GM19395 (cell line): Measurements from ENCODE around the gene CAMK2A.

Source experiments
- ATAC-seq: cut with Tn5 transposase; IDR thresholded peaks from one replicate; pipeline ENCODE4 v1.9.1; 2021; ENCODE audit warnings: mild to moderate bottlenecking, moderate library complexity; ENCODE audit not compliant: unreplicated experiment

Gene CAMK2A

GRCh38 chr5:150289551-150290390, at the start of gene CAMK2A:
TSS of gene CAMK2A (minus strand) at chr5:150289773. CDS start at chr5:150289625, 148 bp downstream.
- ATAC-seq = no peak

- ATAC-seq = no peak
These were observed 49.6 kb upstream of the CAMK2A start for GRCh38 chr5:150339165-150339564.

GRCh38 chr5:150338546-150338945, 49.0 kb upstream of the CAMK2A start:
- no peak for ATAC-seq

- ATAC-seq = no peak
These were observed 46.2 kb upstream of the CAMK2A start for GRCh38 chr5:150335778-150336177.

DNA sequence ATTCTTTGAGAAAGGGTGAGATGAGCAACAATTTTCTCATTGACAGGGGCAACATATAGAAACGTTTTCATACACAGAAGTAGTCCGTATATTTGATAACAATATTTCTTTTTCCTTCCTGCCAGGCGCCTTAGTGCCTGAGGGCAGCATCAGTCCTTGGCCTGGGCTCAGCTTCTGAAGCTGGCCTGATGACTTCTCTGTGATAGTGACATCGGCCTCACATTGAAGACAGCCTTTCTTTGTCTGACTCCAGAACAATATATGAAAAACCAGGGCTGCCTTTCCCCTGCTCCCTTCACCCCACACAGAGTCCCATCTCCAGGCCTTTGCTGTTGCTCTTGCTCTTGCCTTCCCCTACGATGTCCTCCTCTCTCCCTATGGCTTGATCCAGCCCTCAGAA, 43.8 kb upstream of the CAMK2A start:
- no peak for ATAC-seq

DNA sequence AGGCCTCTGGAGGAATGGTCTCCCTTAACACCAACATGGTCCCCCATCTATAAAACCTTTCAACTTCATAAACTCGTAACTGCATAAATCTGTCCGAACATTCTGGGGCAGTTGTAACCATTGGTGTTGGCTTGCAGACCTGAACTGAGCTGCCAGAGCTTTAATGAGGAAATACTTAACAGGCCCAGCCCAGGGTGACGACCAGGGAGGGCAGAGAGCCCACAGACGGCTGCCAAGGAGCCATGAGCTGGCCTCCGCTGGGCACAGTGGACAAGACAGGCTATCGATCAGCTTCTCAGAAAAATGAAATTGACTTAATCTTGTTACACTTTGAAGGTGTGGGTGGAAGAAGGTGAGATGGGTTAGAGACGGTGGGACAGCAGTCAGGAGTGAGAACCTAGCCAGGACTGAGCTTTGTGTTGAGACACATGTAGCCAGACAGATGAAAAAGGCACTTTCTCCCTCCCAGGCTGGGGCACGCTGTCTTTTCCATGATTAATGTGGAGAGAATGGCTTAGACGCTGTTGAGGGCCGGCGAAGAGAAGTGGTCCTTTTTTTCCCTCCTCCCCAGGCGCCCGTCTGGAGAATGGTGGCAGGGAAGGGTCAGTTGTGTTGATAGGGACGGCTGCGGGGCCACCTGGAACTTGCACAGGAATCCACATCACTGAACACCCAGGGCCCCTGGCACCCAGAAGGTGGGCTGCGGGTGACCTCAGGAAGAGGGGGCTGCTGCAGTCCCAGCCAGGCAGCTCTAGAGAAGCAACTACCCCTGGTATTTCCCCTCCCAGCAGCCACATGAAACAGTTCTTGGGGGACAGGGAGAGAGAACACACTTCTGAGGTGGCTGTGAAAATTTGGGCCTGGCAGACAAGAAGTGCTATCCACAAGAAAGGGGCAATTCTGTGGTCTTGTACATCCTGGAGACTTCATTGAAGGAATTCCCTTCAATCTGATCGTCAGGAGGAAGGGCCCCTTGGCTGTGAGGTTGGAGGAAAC, 40.6 kb upstream of the CAMK2A start:
- ATAC-seq = no peak

DNA sequence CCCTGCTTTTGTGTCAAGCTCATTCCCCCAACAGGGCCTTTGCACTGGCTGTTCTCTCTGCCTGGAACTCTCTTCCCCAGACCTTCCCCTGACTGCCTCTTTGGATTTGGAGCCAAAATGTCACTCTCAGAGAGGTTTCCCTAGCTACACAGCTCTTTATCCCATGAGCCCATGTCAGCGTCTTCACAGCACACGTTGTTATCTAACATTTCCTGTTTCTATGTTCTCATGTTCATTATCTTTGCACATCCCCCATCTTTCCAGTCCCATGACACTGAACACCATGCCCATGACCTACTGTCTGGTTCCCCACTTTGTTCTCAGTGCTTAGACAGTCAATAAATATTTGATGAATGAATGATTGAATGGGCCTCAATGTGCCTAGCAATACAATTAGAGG, 39.5 kb upstream of the CAMK2A start:
- ATAC-seq = no peak

- ATAC-seq = no peak
These were observed 38.9 kb upstream of the CAMK2A start for GRCh38 chr5:150328515-150328914.

- ATAC-seq = no peak
These were observed 37.6 kb upstream of the CAMK2A start for GRCh38 chr5:150327139-150327538.

DNA sequence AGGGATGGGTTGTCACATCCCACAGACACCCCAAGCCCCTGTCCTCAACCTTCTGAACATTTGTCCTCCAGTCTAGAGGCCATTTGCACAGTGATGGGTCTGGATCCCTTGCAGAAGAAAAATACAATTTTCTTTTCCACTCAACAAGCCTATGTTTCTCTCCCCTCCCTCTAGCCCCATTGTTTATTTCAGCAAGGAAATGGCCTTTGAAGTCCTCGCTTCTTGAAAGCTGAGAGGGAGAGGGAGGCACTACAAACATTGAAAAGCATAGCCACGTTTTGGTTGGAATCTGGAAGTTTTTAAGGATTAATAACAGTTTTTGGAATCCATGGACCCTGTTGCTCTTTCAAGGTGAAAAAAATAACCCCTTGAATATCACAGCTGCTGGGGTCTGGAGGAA, 37.1 kb upstream of the CAMK2A start:
- ATAC-seq = no peak

- no peak for ATAC-seq
These were observed 35.9 kb upstream of the CAMK2A start for GRCh38 chr5:150325426-150325825.

DNA sequence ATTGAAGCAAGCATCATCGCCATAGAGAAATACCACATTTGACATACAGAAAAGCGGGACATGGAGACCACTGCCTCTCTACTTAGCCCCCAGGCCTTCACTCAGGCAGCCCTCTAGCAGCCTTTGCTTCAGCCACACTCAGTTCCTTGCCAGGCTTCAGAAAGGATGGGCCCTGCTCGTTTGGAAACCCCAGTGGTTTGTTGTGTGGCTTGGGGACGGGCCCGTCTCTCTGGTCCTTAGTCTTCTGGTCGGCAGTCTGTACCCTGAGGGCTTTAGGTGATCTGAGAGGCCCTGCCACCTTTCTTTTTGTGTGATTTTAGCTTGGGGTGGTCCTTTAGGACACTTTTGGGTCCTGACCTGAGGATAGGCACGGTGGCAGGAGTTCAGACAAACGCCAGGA, 34.2 kb upstream of the CAMK2A start:
- no peak for ATAC-seq

DNA sequence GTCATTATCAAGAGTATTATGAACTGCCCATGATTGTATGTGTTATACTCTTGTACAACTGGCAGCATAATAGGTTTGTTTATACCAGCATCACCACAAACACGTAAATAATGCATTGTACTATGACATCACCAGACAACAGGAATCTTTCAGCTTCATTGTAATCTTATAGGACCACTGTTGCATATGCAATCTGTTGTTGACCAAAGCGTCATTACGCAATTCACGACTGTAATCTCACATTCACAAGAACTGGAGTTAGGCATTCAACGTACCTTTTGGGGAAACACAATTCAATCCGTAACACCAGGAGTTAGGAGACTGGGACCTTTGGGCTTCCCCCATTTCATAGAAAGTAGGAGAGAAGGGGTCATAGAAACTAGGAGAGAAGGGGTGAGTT, 33.5 kb upstream of the CAMK2A start:
- no peak for ATAC-seq

- ATAC-seq = no peak
These were observed 32.6 kb upstream of the CAMK2A start for GRCh38 chr5:150322202-150322601.

DNA sequence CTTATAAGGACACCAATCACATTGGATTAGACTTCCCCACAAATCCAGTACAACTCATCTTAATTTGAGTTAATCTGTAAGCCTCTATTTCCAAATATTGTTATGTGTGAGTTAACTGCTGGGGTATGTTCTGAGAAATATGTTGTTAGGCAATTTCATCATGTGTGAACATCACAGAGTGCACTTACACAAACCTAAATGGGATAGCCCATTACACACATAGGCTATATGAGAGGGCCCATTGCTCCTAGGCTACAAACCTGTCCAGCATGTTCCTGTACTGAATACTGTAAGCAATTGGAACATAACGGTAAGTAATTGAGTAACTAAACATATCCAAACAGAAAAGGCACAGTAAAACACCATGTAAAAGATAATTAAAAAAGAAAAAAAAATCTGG, 32.2 kb upstream of the CAMK2A start:
- ATAC-seq = no peak

DNA sequence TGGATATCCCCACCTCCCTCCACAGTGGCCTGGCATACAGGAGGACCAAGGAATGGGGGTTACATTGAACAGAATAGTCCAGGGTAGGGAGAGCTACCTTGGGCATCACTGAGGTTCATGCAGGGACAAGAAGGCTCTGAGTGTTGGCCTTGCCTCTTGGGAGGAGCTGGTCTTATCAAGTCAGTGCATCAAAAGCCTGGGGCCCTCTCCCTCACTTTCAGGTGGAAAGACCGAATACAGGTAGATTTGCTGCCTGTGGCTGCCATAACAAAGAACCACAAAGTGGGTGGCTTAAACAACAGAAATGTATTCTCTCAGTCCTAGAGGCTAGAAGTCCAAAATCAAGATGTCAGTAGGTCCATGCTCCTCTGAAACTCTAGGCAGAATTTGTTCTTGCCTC, 31.6 kb upstream of the CAMK2A start:
- no peak for ATAC-seq

GRCh38 chr5:150320044-150320613, 30.6 kb upstream of the CAMK2A start:
- no peak for ATAC-seq

GRCh38 chr5:150319484-150319790, 29.9 kb upstream of the CAMK2A start:
- ATAC-seq = no peak

GRCh38 chr5:150318613-150319483, 29.3 kb upstream of the CAMK2A start:
- no peak for ATAC-seq
